ENCODE data around the gene TMEM43.

The TMEM43 gene

DNA sequence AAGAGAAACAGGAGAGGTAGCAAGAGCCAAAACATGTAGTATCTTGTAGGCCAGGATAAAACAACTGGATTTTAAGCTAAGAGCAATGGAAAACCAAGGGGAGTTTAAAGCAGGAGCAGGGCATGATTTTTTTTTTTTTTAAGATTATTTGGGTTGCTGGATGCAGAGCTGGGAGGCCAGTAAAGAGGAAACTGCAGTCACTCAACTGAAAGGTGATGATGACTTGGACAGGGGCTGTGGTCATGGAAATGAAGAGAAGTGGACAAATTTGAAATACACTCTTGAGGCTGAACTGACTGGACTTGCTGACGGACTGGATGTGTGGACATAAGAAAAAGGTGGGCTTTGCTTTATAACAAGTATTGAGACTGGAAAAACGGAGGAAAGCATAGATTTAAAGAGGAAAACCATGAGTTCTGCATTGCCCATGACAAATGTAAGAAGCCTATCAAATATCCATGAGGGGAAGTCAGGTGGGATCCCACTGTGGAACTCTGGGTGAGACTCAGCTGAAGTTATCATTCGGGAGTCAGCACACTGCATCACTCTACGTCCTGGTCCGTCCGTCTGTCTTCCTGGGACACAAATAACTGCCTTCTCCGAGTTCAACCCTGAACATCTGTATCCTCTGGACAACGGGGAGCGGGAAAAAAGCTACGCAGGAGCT is 52.9 kb downstream of the TMEM43 start:
- DNase-seq (ENCODE audit: insufficient read length, low spot score) = no peak
- TF ChIP-seq POLR2A (IDR thresholded peaks at IDR 0.05; ENCODE audit: low read depth, low read length) = no peak

DNA sequence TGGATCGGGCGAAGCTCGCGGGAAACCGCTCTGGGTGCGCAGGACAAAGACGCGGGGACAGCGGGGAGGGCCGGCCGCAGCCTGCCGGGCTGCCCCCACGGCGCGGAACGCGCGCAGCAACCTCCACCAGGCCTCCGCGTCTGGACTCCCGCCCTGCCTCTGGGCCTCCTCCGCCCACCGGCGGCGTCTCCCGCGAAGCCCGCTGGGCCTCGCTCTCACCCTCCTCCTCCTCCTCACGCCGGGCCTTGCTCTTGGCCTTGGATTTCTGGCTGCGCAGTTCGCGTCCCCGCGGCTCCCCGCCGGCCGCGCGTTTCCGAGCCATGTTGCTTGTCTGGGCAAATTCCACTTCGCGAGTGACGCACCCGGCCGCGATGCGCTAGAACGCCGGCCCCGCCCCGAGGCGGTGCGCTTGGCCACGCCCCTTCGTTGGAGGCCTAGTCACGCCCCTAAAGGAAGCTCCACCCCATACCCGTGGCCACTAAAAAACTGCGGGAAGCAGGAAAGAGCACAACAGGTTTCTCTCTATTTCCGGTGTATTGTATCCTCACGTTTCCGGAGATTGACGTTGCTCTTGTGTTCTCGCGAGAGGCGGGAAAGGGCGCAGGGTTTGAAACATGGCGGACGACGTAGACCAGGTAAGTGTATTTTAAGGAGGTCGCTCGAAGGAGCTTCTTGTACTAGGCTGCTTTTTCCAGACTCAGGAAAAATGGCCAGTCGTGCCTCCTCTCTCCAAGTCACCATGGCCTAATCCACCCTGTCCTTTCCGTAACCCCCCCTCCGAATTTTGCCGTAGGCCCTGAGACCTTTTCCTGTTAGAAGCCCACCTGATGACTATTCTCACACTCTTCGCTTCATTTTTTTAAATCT is 53.6 kb downstream of the TMEM43 start, which contains the start of the genes LSM3 and XPC:
LSM3 (plus strand) TSS at position 571 of the 867 bp plus-strand sequence; CDS start at position 615, 44 bp downstream.
XPC (minus strand) TSS at position 355 of the 867 bp plus-strand sequence; CDS start at position 322, 33 bp downstream.
- TF ChIP-seq POLR2A (IDR thresholded peaks at IDR 0.05; ENCODE audit: low read depth, low read length) = peak; percentile 81
- peak; percentile 99 for FAIRE-seq
- peak; percentile 83 for DNase-seq (ENCODE audit: insufficient read length, low spot score)

More for the DNA sequence above, 52.9 kb downstream of the TMEM43 start:
- FAIRE-seq = peak; percentile 61

DNA sequence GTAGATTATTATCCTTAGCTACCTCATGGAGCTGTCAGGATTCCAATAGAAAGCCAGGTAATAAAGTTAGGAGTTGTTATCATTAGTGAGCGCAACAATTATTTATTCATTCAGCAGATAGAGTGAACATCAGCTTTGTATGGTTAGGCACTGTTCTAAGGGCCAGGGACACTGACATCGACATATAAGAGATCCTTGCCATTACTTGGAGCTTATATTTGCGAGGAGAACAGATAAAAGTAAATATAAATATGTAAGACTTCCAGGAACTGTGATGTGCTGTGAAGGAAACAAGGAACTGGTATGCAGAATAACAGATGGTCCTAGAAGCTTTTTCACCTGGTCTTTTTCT is 54.2 kb downstream of the TMEM43 start:
- FAIRE-seq = no peak
- DNase-seq (ENCODE audit: insufficient read length, low spot score) = no peak
- TF ChIP-seq POLR2A (IDR thresholded peaks at IDR 0.05; ENCODE audit: low read depth, low read length) = no peak

DNA sequence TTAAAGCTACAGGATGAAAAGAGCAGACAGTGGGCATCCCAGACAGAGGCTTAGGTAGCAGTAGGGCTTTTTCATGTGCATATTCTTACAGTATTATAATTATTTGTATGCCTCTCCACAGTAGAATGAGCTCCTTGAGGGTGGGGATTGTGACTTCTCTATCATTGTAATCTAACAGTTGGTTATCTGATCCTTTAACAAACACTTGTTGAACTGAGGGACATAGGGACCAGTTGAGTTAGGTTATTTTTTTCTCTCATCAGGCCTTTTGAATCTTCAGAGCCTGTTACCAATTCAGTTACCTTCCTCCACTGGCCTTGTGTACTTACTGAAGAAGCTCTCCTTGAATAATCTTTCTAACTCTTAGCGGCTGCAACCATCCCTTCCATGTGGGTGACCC is 54.9 kb downstream of the TMEM43 start:
- DNase-seq (ENCODE audit: insufficient read length, low spot score) = no peak
- TF ChIP-seq POLR2A (IDR thresholded peaks at IDR 0.05; ENCODE audit: low read depth, low read length) = no peak
- no peak for FAIRE-seq

DNA sequence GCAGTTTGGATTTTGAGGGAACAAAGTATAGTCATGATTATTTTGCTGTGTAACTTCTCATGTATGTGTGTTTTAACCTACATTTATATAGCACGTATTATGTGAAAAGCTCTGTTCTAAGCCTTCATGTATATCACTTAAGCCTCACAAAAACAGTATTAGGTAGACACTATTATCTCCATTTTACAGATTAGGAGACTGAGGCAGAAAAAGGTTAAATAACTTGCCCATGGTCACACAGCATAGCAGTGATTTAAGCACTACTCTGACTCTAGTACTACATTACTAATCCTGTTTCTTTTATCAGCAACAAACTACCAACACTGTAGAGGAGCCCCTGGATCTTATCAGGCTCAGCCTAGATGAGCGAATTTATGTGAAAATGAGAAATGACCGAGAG is 56.4 kb downstream of the TMEM43 start:
- FAIRE-seq (no peak), DNase-seq (ENCODE audit: insufficient read length, low spot score) (no peak)
- no peak for TF ChIP-seq POLR2A (IDR thresholded peaks at IDR 0.05; ENCODE audit: low read depth, low read length)

DNA sequence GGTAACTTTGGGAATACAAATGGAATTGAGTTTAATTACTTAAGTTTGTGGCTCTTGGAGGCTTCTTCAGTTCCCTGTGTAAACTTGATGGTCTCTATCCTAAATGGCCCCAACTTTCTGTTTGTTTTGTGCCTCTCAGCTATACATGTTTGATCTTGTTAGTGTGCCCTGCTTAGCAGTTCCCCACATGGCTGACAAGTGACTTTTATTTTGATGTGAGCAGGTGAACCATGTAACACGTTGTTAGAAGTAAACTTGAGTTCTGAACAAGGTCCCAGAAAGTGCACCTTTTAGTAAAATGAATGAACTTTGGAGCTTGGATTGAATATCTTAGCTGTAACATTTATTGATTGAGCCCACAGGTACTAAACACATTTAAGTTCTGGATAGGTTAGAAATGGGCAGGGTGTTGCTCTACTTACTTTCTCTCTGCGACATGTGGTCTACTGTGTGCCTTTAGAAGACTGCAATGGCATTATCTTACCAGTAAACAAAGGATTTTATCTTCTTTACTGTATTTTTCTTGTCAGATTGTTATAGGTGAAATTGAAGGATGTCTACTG is 58.2 kb downstream of the TMEM43 start:
- no peak for FAIRE-seq
- TF ChIP-seq POLR2A (IDR thresholded peaks at IDR 0.05; ENCODE audit: low read depth, low read length) = no peak
- no peak for DNase-seq (ENCODE audit: insufficient read length, low spot score)

DNA sequence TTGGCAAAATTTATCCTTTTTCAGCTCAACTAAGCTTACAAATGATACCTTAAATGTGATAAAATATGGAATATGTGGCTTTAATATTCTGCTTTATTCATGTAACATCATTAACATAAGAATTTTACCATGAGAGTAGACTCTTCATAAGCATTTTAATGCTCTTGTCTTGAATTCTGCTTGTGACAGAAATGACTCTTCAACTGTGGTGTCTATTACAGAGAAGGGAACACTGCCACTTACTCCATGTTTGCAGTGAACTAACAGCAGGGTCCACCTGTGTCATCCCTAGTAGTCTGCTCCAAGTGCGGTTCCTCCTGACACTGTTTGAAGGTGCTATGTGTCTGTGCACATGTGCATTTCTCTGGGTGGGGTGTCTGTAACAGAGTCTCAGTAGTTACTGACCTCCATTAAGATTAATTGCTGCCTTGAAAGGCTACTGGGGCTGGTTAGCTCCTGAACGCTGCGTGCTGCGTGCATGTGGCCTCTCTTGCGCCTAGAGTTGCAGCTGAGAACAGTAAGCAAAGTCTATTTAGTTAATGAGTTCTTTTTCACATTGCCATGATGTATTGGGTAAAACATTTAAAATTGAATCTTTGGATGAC is 62.1 kb downstream of the TMEM43 start:
- DNase-seq (ENCODE audit: insufficient read length, low spot score) (no peak), FAIRE-seq (peak; percentile 64)
- no peak for TF ChIP-seq POLR2A (IDR thresholded peaks at IDR 0.05; ENCODE audit: low read depth, low read length)

DNA sequence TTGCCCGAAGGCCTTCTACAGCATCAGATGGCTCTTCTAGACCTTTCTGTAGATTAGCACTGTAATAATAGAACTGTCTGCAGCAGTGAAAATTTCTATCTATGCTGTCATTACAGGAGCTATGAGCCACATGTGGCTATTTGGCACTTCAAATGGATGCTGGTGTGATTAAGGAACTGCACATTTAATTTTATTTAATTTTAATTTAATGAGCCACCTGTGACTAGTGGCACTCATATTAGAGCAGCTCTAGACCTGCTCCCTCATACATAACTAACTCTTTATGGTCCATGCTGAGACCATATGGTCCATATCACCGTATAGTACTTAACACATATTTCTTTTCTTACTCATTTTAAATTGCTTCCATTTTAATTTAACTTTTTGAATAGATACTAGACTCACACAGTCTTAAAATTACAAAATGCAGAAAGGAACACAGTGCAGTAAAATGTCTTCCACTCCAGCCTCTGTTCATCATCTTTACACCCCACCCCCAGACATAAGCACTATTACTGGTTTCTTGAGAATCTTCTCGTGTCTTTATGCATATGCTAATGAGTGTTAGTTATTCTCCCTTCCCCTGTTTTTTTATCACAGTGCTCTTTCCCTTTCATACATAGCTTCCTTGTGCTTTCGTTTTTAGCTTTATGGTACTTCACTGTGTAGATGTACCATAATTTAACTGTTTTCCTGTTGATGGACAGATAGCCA is 63.3 kb downstream of the TMEM43 start:
- DNase-seq (ENCODE audit: insufficient read length, low spot score) = no peak
- FAIRE-seq = no peak
- no peak for TF ChIP-seq POLR2A (IDR thresholded peaks at IDR 0.05; ENCODE audit: low read depth, low read length)
